HEK293 (cell line): ENCODE measurements around the gene FAM120A.
A peak's percentile ranks its signal among the peaks of the same experiment; 100 is the strongest.

Experiments
- CTCF ChIA-PET: fragments of 350-600 bp; formaldehyde crosslinking; extraction: SDS; loops from one replicate; lab custom pipeline; 2021; ENCODE audit warnings: antibody characterized with exemption; lab: Yijun Ruan, JAX
- POLR2A ChIA-PET: fragments of 300-600 bp; formaldehyde crosslinking; extraction: SDS; loops from one replicate; lab custom pipeline; 2020; ENCODE audit warnings: antibody characterized with exemption, inconsistent platforms; lab: Yijun Ruan, JAX
- H3K27ac ChIP-seq: fragments of 200-500 bp; sonication (Bioruptor generic); 2 replicates; pipeline ENCODE4 v1.5.1; 2014; ENCODE audit warnings: low read depth, low read length, control low read depth, inconsistent platforms; ENCODE audit errors: extremely low read depth
- H3K36me3 ChIP-seq, 2 experiments: fragments of 200-500 bp in 1 of 2; sonication (Bioruptor generic) in 1 of 2; 1 replicate in 1 of 2; 2 replicates in 1 of 2; pipeline ENCODE4 v1.5.1; 2014 to 2017; ENCODE audit warnings: inconsistent platforms in 2 of 2, low read length in 2 of 2; ENCODE audit not compliant: control insufficient read depth in 2 of 2, insufficient read depth in 1 of 2
- H3K4me1 ChIP-seq: fragments of 200-500 bp; sonication (Bioruptor generic); 2 replicates; pipeline ENCODE4 v1.5.1; 2014; ENCODE audit warnings: mild to moderate bottlenecking, low read length, inconsistent platforms; ENCODE audit not compliant: control insufficient read depth, insufficient read depth
- H3K4me3 ChIP-seq: 2 replicates; pipeline ENCODE4 v1.5.1; 2011; ENCODE audit warnings: low read depth, mild to moderate bottlenecking, control low read depth, low read length, moderate library complexity
- H3K9me3 ChIP-seq: fragments of 200-500 bp; sonication (Bioruptor generic); 2 replicates; pipeline ENCODE4 v1.5.1; 2014; ENCODE audit warnings: low read depth, low read length, inconsistent platforms; ENCODE audit not compliant: control insufficient read depth, insufficient read depth
- BCL11A ChIP-seq: fragments of 450-650 bp; formaldehyde crosslinking; IDR thresholded peaks from 2 replicates; pipeline ENCODE4 v1.5.1; 2016; ENCODE audit warnings: low read depth, missing biosample characterization, missing genetic modification characterization
- CTCF ChIP-seq: fragments of 450-650 bp; formaldehyde crosslinking; IDR thresholded peaks from 2 replicates; pipeline ENCODE4 v1.5.1; 2016; ENCODE audit warnings: missing biosample characterization, missing genetic modification characterization
- GLIS1 ChIP-seq: fragments of 450-650 bp; formaldehyde crosslinking; IDR thresholded peaks from 2 replicates; pipeline ENCODE4 v1.5.1; 2016; ENCODE audit warnings: missing biosample characterization, missing genetic modification characterization
- GLIS2 ChIP-seq: fragments of 450-650 bp; formaldehyde crosslinking; IDR thresholded peaks from 2 replicates; pipeline ENCODE4 v1.5.1; 2016; ENCODE audit warnings: missing biosample characterization, missing genetic modification characterization
- KLF1 ChIP-seq: fragments of 450-650 bp; formaldehyde crosslinking; IDR thresholded peaks from 2 replicates; pipeline ENCODE4 v1.5.1; 2016; ENCODE audit warnings: missing biosample characterization, missing genetic modification characterization
- KLF10 ChIP-seq: fragments of 450-650 bp; IDR thresholded peaks from 2 replicates; pipeline ENCODE4 v1.5.1; 2018; ENCODE audit warnings: missing biosample characterization, mild to moderate bottlenecking, missing genetic modification characterization
- KLF16 ChIP-seq: fragments of 450-650 bp; formaldehyde crosslinking; IDR thresholded peaks from 2 replicates; pipeline ENCODE4 v1.5.1; 2017; ENCODE audit warnings: missing biosample characterization, missing genetic modification characterization
- KLF8 ChIP-seq: fragments of 450-650 bp; formaldehyde crosslinking; IDR thresholded peaks from 2 replicates; pipeline ENCODE4 v1.5.1; 2016; ENCODE audit warnings: missing biosample characterization, missing genetic modification characterization
- MZF1 ChIP-seq: fragments of 450-650 bp; formaldehyde crosslinking; IDR thresholded peaks from 2 replicates; pipeline ENCODE4 v1.5.1; 2017; ENCODE audit warnings: missing biosample characterization, missing genetic modification characterization, borderline replicate concordance
- PBX3 ChIP-seq: sonication (generic); formaldehyde crosslinking; IDR thresholded peaks from 2 replicates; pipeline ENCODE4 v1.8.1; 2022; ENCODE audit warnings: mild to moderate bottlenecking, moderate library complexity, missing genetic modification reagents
- RBAK ChIP-seq: fragments of 450-650 bp; formaldehyde crosslinking; IDR thresholded peaks from 2 replicates; pipeline ENCODE4 v1.5.1; 2016; ENCODE audit warnings: missing biosample characterization, missing genetic modification characterization
- SP3 ChIP-seq: fragments of 450-650 bp; formaldehyde crosslinking; IDR thresholded peaks from 2 replicates; pipeline ENCODE4 v1.5.1; 2016; ENCODE audit warnings: missing biosample characterization, missing genetic modification characterization
- ZBTB1 ChIP-seq: fragments of 450-650 bp; formaldehyde crosslinking; IDR thresholded peaks from 2 replicates; pipeline ENCODE4 v1.5.1; 2016; ENCODE audit warnings: missing biosample characterization, missing genetic modification characterization
- ZBTB26 ChIP-seq: fragments of 450-650 bp; formaldehyde crosslinking; optimal IDR thresholded peaks from 2 replicates; pipeline ENCODE3; 2016; ENCODE audit warnings: missing biosample characterization, mild to moderate bottlenecking, missing genetic modification characterization
- ZBTB8A ChIP-seq: fragments of 450-650 bp; formaldehyde crosslinking; IDR thresholded peaks from 2 replicates; pipeline ENCODE4 v1.5.1; 2016; ENCODE audit warnings: missing biosample characterization, missing genetic modification characterization
- ZFP41 ChIP-seq: fragments of 450-650 bp; formaldehyde crosslinking; IDR thresholded peaks from 2 replicates; pipeline ENCODE4 v1.5.1; 2016; ENCODE audit warnings: missing biosample characterization, missing genetic modification characterization, borderline replicate concordance
- ZFP69B ChIP-seq: fragments of 450-650 bp; formaldehyde crosslinking; IDR thresholded peaks from 2 replicates; pipeline ENCODE4 v1.5.1; 2016; ENCODE audit warnings: missing biosample characterization, missing genetic modification characterization
- ZNF211 ChIP-seq: fragments of 450-650 bp; formaldehyde crosslinking; IDR thresholded peaks from 2 replicates; pipeline ENCODE4 v1.5.1; 2016; ENCODE audit warnings: low read depth, missing biosample characterization, missing genetic modification characterization
- ZNF341 ChIP-seq: fragments of 450-650 bp; formaldehyde crosslinking; IDR thresholded peaks from 2 replicates; pipeline ENCODE4; 2016; ENCODE audit warnings: low read depth, missing biosample characterization, missing genetic modification characterization
- ZNF37A ChIP-seq: fragments of 450-650 bp; IDR thresholded peaks from 2 replicates; pipeline ENCODE4 v1.5.1; 2018; ENCODE audit warnings: missing biosample characterization, missing genetic modification characterization
- ZNF521 ChIP-seq: fragments of 450-650 bp; formaldehyde crosslinking; IDR thresholded peaks from 2 replicates; pipeline ENCODE4 v1.5.1; 2017; ENCODE audit warnings: missing biosample characterization, mild to moderate bottlenecking, missing genetic modification characterization
- ZNF610 ChIP-seq: fragments of 450-650 bp; formaldehyde crosslinking; IDR thresholded peaks from 2 replicates; pipeline ENCODE4 v1.5.1; 2016; ENCODE audit warnings: missing biosample characterization, missing genetic modification characterization, borderline replicate concordance
- ZNF654 ChIP-seq: fragments of 450-650 bp; formaldehyde crosslinking; IDR thresholded peaks from 2 replicates; pipeline ENCODE4 v1.5.1; 2016; ENCODE audit warnings: low read depth, missing biosample characterization, missing genetic modification characterization
- ZNF660 ChIP-seq: fragments of 450-650 bp; IDR thresholded peaks from 2 replicates; pipeline ENCODE4 v1.5.1; 2018; ENCODE audit warnings: missing biosample characterization, mild to moderate bottlenecking, missing genetic modification characterization
- ZNF692 ChIP-seq: fragments of 450-650 bp; formaldehyde crosslinking; IDR thresholded peaks from 2 replicates; pipeline ENCODE4 v1.5.1; 2016; ENCODE audit warnings: missing biosample characterization, missing genetic modification characterization
- ZNF704 ChIP-seq: fragments of 450-650 bp; formaldehyde crosslinking; IDR thresholded peaks from 2 replicates; pipeline ENCODE4 v1.5.1; 2016; ENCODE audit warnings: missing biosample characterization, missing genetic modification characterization
- ZSCAN30 ChIP-seq: fragments of 450-650 bp; IDR thresholded peaks from 2 replicates; pipeline ENCODE4 v1.5.1; 2018; ENCODE audit warnings: missing biosample characterization, mild to moderate bottlenecking, missing genetic modification characterization, moderate library complexity

The FAM120A gene

GRCh38 chr9:93565089-93565488, 113.6 kb downstream of the FAM120A start:
- no peak overlapping the region for H3K4me3 ChIP-seq
- ChIA-PET CTCF (interaction anchor here (0.6 to 2.3 kb wide), 7 partner anchors 10 to 499 kb away, joined by 3 to 50 read pairs (median 3); partner anchors contain the start of gene FAM120A), POLR2A (interaction anchor here (1.2 to 2.1 kb wide), 2 partner anchors 23 to 114 kb away, joined by 3 to 14 read pairs; partner anchors contain the start of gene FAM120A)

GRCh38 chr9:93566408-93567270, 115.2 kb downstream of the FAM120A start:
- peaks cover 6 to 30% of the 10 kb centered on the region in 2 experiments; a peak in 2 of 3 replicates for H3K36me3 ChIP-seq
- CTCF ChIA-PET, result interaction anchor here (0.6 to 2.3 kb wide), 46 partner anchors 8 to 898 kb away, joined by 3 to 50 read pairs (median 4); partner anchors contain the start of genes FAM120A and FAM120AOS
- peak overlapping the region; percentile 58 for H3K4me3 ChIP-seq
- TF ChIP-seq ZNF37A (no peak), ZBTB1 (tag by site-specific recombination) (no peak), ZNF704 (tag by site-specific recombination) (no peak), SP3 (tag by site-specific recombination) (peak; percentile 38), ZBTB26 (peak; percentile 89), ZNF692 (tag by site-specific recombination) (0 out of 2 replicates have a peak, but pooled peaks have one; percentile 33), ZNF521 (tag by site-specific recombination) (no peak), KLF16 (tag by site-specific recombination) (no peak), ZNF211 (tag by site-specific recombination) (no peak), GLIS1 (peak; percentile 47; the same call in 1 of the 2 replicates), MZF1 (tag by site-specific recombination) (no peak), ZNF660 (peak; percentile 76), ZNF610 (peak; percentile 37; the same call in 1 of the 2 replicates), KLF10 (tag by site-specific recombination) (peak; percentile 54; the same call in 1 of the 2 replicates), ZNF341 (0 out of 2 replicates have a peak, but pooled peaks have one; percentile 18), CTCF (tag by site-specific recombination) (peak; percentile 73; the same call in 1 of the 2 replicates), GLIS2 (tag by site-specific recombination) (peak; percentile 45; the same call in 1 of the 2 replicates), RBAK (tag by site-specific recombination) (no peak), ZBTB8A (peak; percentile 45; the same call in 1 of the 2 replicates), PBX3 (CRISPR knock-in tag) (0 out of 2 replicates have a peak, but pooled peaks have one; percentile 74), ZSCAN30 (peak; percentile 54; the same call in 1 of the 2 replicates), ZNF654 (tag by site-specific recombination) (peak; percentile 17; the same call in 1 of the 2 replicates)

More at GRCh38 chr9:93565089-93565488, 113.6 kb downstream of the FAM120A start:
- TF ChIP-seq ZBTB1 (tag by site-specific recombination), result no peak
- TF ChIP-seq KLF8 (tag by site-specific recombination), result no peak
- TF ChIP-seq BCL11A (tag by site-specific recombination), result no peak
- no peak for TF ChIP-seq ZFP69B (tag by site-specific recombination)
- no peak for TF ChIP-seq ZFP41 (tag by site-specific recombination)
- no peak for TF ChIP-seq KLF1 (tag by site-specific recombination)
- TF ChIP-seq, all 188 proteins: peak for 0
- Histone ChIP-seq H3K27ac (no peak overlapping the region), H3K36me3 (peaks cover 14 to 43% of the 10 kb centered on the region in 2 experiments; a peak in 2 of 3 replicates), H3K9me3 (no peaks in the 10 kb centered on the region), H3K4me1 (no peaks in the 10 kb centered on the region)

More at GRCh38 chr9:93566408-93567270, 115.2 kb downstream of the FAM120A start:
- H3K9me3 ChIP-seq, result no peaks in the 10 kb centered on the region
- H3K4me1 ChIP-seq, result no peaks in the 10 kb centered on the region
- peak overlapping the region; percentile 84 for H3K27ac ChIP-seq
- POLR2A ChIA-PET, result interaction anchor here (0.6 to 2.4 kb wide), 15 partner anchors 9 to 471 kb away, joined by 3 to 14 read pairs (median 4); partner anchors contain the start of genes FAM120A, FAM120AOS, NINJ1 and PHF2
